Astrocyte of the cerebellum (primary cell): ENCODE data around the gene XG.
"Not testable (repeated sequence)": the region's sequence is repeated elsewhere in the genome, so short reads cannot be mapped to it uniquely, and the experiment has no call there.

Experiments used
- DNase-seq: peaks from one replicate; pipeline ENCODE4 v3.0.0-alpha.2; 2011; ENCODE audit warnings: low read depth
- H3K4me3 ChIP-seq: 2 replicates; pipeline ENCODE4 v1.5.1; 2011; ENCODE audit warnings: mild to moderate bottlenecking, low read depth, low read length, moderate library complexity
- CTCF ChIP-seq: IDR thresholded peaks from 2 replicates; pipeline ENCODE4 v1.5.1; 2012; ENCODE audit warnings: low read length, low read depth, moderate library complexity, mild to moderate bottlenecking; ENCODE audit errors: missing control alignments
- in situ Hi-C: cut with HindIII; loops from 2 replicates; pipeline ENCODE4 v1.10.0; 2017; ENCODE audit warnings: low sequenced_read_pairs

XG gene

GRCh38 chrX:2811271-2811670 is 59.4 kb downstream of the XG start:
- no peak for DNase-seq
- H3K4me3 ChIP-seq = no peak overlapping the region
- in situ Hi-C loops = loop anchor here (25.0 kb wide), 1 partner anchor 124 kb away; the partner anchor contains the start of gene CD99
- no peak for TF ChIP-seq CTCF

GRCh38 chrX:2812161-2812907 is 60.5 kb downstream of the XG start:
- H3K4me3 ChIP-seq = not testable (repeated sequence)
- peak; percentile 66 for TF ChIP-seq CTCF
- peak; percentile 26 for DNase-seq
- in situ Hi-C loops = loop anchor here (25.0 kb wide), 1 partner anchor 125 kb away; the partner anchor contains the start of gene CD99

GRCh38 chrX:2817036-2817435 is 65.2 kb downstream of the XG start:
- in situ Hi-C loops = loop anchor here (25.0 kb wide), 1 partner anchor 130 kb away; the partner anchor contains the start of gene CD99

GRCh38 chrX:2819345-2820135 is 67.7 kb downstream of the XG start:
- TF ChIP-seq CTCF = peak; percentile 39
- in situ Hi-C loops = loop anchor here (25.0 kb wide), 1 partner anchor 132 kb away; the partner anchor contains the start of gene CD99
- no peak for DNase-seq
- H3K4me3 ChIP-seq = no peak overlapping the region

More at GRCh38 chrX:2817036-2817435, 65.2 kb downstream of the XG start:
- no peak for TF ChIP-seq CTCF
- H3K4me3 ChIP-seq = no peak overlapping the region
- no peak for DNase-seq

GRCh38 chrX:2820136-2820771 is 68.4 kb downstream of the XG start:
- no peak overlapping the region for H3K4me3 ChIP-seq
- TF ChIP-seq CTCF = no peak
- in situ Hi-C loops = loop anchor here (25.0 kb wide), 1 partner anchor 133 kb away; the partner anchor contains the start of gene CD99
- DNase-seq = no peak

- no peak for DNase-seq
- H3K4me3 ChIP-seq = no peak overlapping the region
- in situ Hi-C loops = loop anchor here (25.0 kb wide), 1 partner anchor 137 kb away; the partner anchor contains the start of gene CD99
- TF ChIP-seq CTCF = no peak
These were observed 72.1 kb downstream of the XG start for GRCh38 chrX:2823795-2824386.
